Measurements from ENCODE around the gene PTCD3. TPM values are rescaled to one million over a fixed set of nuclear protein-coding genes. Genes with fewer than 3 reads are reported as not detected.

PTCD3 gene
- total RNA-seq, 4 donors from 2014 or later, result 60.1 to 287 (median 94.3) TPM

DNA sequence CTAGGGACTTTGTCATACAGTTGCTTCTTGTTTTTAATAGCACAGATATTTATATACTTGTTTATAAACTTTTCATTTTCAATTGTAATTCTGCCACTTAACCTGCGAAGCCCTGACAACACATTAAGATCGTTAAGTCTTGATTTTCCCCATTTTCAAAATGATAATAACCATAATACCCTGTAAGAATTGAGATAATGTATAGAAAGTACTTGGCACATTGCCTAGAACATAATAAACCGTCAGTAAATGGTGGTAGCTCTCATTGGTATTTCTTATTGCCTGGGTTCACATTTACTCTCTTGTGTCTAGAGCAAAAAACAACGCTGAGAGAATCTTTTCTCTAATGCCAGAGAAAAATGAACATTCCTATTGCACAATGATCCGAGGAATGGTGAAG is 18.6 kb downstream of the PTCD3 start:
- Histone ChIP-seq H3K9me3 (no peaks in the 10 kb centered on the region), H3K4me1 (no peaks in the 10 kb centered on the region), H3K27ac (no peak overlapping the region), H3K36me3 (peaks cover 0 to 100% (median 6%) of the 10 kb centered on the region in 3 donors), H3K4me3 (no peak overlapping the region), H3K27me3 (no peaks in the 10 kb centered on the region)
- TF ChIP-seq, protein P1, sequence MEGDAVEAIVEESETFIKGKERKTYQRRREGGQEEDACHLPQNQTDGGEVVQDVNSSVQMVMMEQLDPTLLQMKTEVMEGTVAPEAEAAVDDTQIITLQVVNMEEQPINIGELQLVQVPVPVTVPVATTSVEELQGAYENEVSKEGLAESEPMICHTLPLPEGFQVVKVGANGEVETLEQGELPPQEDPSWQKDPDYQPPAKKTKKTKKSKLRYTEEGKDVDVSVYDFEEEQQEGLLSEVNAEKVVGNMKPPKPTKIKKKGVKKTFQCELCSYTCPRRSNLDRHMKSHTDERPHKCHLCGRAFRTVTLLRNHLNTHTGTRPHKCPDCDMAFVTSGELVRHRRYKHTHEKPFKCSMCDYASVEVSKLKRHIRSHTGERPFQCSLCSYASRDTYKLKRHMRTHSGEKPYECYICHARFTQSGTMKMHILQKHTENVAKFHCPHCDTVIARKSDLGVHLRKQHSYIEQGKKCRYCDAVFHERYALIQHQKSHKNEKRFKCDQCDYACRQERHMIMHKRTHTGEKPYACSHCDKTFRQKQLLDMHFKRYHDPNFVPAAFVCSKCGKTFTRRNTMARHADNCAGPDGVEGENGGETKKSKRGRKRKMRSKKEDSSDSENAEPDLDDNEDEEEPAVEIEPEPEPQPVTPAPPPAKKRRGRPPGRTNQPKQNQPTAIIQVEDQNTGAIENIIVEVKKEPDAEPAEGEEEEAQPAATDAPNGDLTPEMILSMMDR (IDR thresholded peaks at IDR 0.05), result no peak
- TF ChIP-seq POLR2A (IDR thresholded peaks at IDR 0.05), result no peak
- no peak for DNase-seq

DNA sequence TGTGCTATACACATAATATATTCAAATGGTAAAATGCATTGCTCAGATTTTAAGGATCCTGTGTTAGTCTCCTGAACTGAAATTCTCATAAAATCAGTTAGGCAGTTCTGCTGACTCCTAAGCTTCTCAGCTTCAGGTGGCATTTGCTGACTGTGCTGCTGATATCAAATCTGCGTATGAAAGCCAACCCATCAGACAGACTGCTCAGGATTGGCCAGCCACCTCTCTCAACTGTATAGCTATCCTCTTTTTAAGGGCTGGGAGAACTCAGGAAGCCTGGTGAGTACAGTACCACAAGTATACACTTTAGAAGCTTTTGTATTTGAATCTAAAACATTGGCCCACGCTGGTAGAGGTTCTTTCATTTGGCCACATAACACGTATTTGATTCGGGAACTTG is 28.7 kb downstream of the PTCD3 start:
- TF ChIP-seq, protein P1 (IDR thresholded peaks at IDR 0.05), result no peak
- no peak for TF ChIP-seq POLR2A (IDR thresholded peaks at IDR 0.05)
- no peak overlapping the region for H3K4me3 ChIP-seq
- H3K27ac ChIP-seq, result no peak overlapping the region
- H3K36me3 ChIP-seq, result peaks cover 0 to 99% (median 3%) of the 10 kb centered on the region in 3 donors
- H3K27me3 ChIP-seq, result no peaks in the 10 kb centered on the region
- no peak for DNase-seq
- H3K4me1 ChIP-seq, result no peaks in the 10 kb centered on the region
- H3K9me3 ChIP-seq, result no peaks in the 10 kb centered on the region

DNA sequence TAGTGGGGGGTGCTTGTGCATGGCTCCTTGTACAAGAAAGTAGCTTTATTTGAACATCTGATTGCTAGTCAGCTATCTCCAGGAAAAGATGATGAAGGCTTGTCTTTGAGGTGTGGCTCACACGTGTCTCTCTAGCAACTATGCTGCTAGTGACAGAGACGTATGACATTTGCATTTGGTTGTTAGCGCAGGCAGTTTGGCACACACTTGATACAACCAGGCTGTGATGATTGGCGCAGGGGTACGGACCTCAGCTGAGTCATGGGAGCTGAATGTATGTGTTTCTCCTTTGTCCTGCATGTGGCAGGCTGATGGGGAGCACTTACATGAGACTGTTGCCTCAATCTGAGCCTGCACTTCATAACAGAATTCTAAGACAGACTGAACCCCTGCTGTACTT is 29.6 kb downstream of the PTCD3 start:
- Histone ChIP-seq H3K27ac (no peak overlapping the region), H3K36me3 (peaks cover 0 to 91% (median 3%) of the 10 kb centered on the region in 3 donors)
- TF ChIP-seq POLR2A (IDR thresholded peaks at IDR 0.05), result no peak
- TF ChIP-seq, protein P1 (IDR thresholded peaks at IDR 0.05), result no peak

DNA sequence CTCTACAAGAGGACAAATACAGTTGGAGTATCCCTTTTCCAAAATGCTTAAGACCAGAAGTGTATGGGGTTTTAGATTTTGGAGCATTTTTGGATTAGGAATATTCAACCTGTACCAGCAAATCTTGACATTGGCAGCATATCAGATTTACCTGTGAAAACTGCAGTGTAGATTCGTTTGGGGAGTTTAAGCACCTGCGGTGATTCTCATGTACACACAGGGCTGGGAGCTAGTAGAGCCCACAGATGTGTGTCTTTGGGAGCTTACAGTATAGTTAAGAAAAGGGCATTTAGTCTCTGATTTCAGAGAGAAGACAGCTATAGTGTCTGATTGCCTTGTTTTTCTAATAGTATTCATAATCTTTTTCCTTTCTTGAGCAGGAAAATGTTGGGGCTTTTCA is 30.1 kb downstream of the PTCD3 start:
- no peak for DNase-seq
- no peaks in the 10 kb centered on the region for H3K9me3 ChIP-seq
- no peak overlapping the region for H3K27ac ChIP-seq
- TF ChIP-seq, protein P1 (IDR thresholded peaks at IDR 0.05), result no peak
- TF ChIP-seq POLR2A (IDR thresholded peaks at IDR 0.05), result no peak
- H3K27me3 ChIP-seq, result no peaks in the 10 kb centered on the region
- peaks cover 0 to 90% (median 3%) of the 10 kb centered on the region in 3 donors for H3K36me3 ChIP-seq
- no peaks in the 10 kb centered on the region for H3K4me1 ChIP-seq
- no peak overlapping the region for H3K4me3 ChIP-seq

More for the DNA sequence above, 29.6 kb downstream of the PTCD3 start:
- Histone ChIP-seq H3K4me3 (no peak overlapping the region), H3K9me3 (no peaks in the 10 kb centered on the region), H3K27me3 (no peaks in the 10 kb centered on the region), H3K4me1 (no peaks in the 10 kb centered on the region)
- no peak for DNase-seq

DNA sequence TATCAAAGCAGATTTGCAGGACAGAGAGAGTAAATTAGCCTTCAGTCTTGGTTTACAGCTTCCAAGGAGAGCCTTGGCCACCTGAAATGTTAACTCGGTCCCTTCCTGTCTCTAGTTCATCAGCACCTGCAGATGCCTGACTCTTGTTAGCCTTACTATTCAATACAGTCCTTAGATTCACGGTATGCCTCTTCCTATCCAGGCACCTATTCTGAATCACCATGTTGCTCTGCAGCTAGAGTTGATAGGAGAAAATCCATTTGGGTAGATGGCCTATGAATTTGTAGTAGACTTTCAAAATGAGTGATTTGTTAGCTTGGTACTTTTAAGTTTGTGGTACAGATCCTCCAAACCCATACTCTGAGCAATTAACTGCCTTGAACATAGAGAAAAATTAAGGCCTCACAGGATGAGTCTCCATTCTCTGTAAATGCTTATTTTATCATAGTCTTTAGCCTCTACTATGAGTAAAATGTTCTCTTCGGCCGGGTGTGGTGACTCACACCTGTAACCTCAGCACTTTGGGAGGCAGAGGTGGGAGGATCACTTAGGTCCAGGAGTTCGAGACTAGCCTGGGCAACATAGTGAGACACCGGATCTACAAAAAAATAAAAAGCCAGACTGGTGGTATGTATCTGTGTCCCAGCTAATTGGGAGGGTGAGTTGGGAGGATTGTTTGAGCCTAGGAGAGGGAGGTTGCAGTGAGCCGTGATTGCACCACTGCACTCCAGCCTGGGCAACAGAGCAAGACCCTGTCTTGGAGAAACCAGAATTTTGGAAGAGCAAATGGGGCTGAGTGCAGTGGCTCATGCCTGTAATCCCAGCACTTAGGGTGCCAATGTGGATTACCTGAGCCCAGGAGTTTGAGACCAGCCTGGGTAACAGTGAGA is 32.9 kb downstream of the PTCD3 start:
- Histone ChIP-seq H3K4me1 (no peaks in the 10 kb centered on the region), H3K4me3 (no peak overlapping the region), H3K36me3 (peaks cover 0 to 90% (median 3%) of the 10 kb centered on the region in 3 donors), H3K27me3 (no peaks in the 10 kb centered on the region), H3K9me3 (no peaks in the 10 kb centered on the region), H3K27ac (no peak overlapping the region)
- TF ChIP-seq POLR2A (IDR thresholded peaks at IDR 0.05), result no peak
- TF ChIP-seq, protein P1 (IDR thresholded peaks at IDR 0.05), result no peak
- no peak for DNase-seq

All from Peyer's patch (tissue), 4 donors.